Neuronal stem cell (in vitro differentiated cells): ENCODE results near the gene RALB.
"Not testable (repeated sequence)": the region's sequence is repeated elsewhere in the genome, so short reads cannot be mapped to it uniquely, and the experiment has no call there.

ENCODE experiments used
- DNase-seq: peaks from one replicate; pipeline ENCODE4 v3.0.0-alpha.2; 2013; ENCODE audit warnings: low spot score
- H2AFZ ChIP-seq: one replicate; pipeline ENCODE4 v1.6.1; 2013; ENCODE audit warnings: mild to moderate bottlenecking, low read length, inconsistent platforms
- H2AK5ac ChIP-seq: 2 replicates; pipeline ENCODE4 v1.6.1; 2013; ENCODE audit warnings: low read depth, mild to moderate bottlenecking, inconsistent platforms, low read length, moderate library complexity, mixed read lengths
- H2BK120ac ChIP-seq: 2 replicates; pipeline ENCODE4 v1.6.1; 2013; ENCODE audit warnings: low read depth, mild to moderate bottlenecking, inconsistent platforms, low read length, moderate library complexity, mixed read lengths
- H2BK12ac ChIP-seq: one replicate; pipeline ENCODE4 v1.6.1; 2013; ENCODE audit warnings: low read length, inconsistent platforms
- H2BK15ac ChIP-seq: 2 replicates; pipeline ENCODE4 v1.6.1; 2013; ENCODE audit warnings: mild to moderate bottlenecking, low read length, inconsistent platforms, mixed read lengths
- H2BK5ac ChIP-seq: one replicate; pipeline ENCODE4 v1.6.1; 2013; ENCODE audit warnings: inconsistent platforms, mild to moderate bottlenecking, low read length, moderate library complexity
- H3K14ac ChIP-seq: one replicate; pipeline ENCODE4 v1.6.1; 2013; ENCODE audit warnings: low read length, inconsistent platforms
- H3K18ac ChIP-seq: 2 replicates; pipeline ENCODE4 v1.6.1; 2013; ENCODE audit warnings: low read length, inconsistent platforms
- H3K23ac ChIP-seq: 2 replicates; pipeline ENCODE4 v1.6.1; 2013; ENCODE audit warnings: low read depth, mild to moderate bottlenecking, mixed read lengths, low read length, inconsistent platforms; ENCODE audit not compliant: poor library complexity
- H3K27ac ChIP-seq: replicated peaks from 3 replicates; pipeline ENCODE4 v1.5.1; 2013; ENCODE audit warnings: low read length, inconsistent platforms
- H3K27me3 ChIP-seq, 3 experiments: 2 replicates each; pipeline ENCODE4 v1.6.1; 2013; ENCODE audit warnings: low read length in 3 of 3, mild to moderate bottlenecking in 2 of 3, inconsistent platforms in 1 of 3, low read depth in 1 of 3, mixed read lengths in 1 of 3, moderate library complexity in 1 of 3; ENCODE audit not compliant: control insufficient read depth in 3 of 3, insufficient read depth in 3 of 3
- H3K36me3 ChIP-seq, 2 donors: replicated peaks in 1 of 2; 2 replicates each; pipeline ENCODE4 v1.6.1; 2013; ENCODE audit warnings: low read length in 2 of 2; ENCODE audit not compliant: control insufficient read depth in 2 of 2, insufficient read depth in 2 of 2
- H3K4ac ChIP-seq: 2 replicates; pipeline ENCODE4 v1.6.1; 2013; ENCODE audit warnings: inconsistent platforms, mild to moderate bottlenecking, low read length, moderate library complexity
- H3K4me1 ChIP-seq, 2 donors: 1 replicate in 1 of 2; 2 replicates in 1 of 2; pipeline ENCODE4 v1.6.1; 2013; ENCODE audit warnings: low read length in 2 of 2, low read depth in 1 of 2; ENCODE audit not compliant: control insufficient read depth in 2 of 2, insufficient read depth in 1 of 2
- H3K4me2 ChIP-seq: one replicate; pipeline ENCODE4 v1.6.1; 2013; ENCODE audit warnings: mild to moderate bottlenecking, low read length, inconsistent platforms; ENCODE audit not compliant: insufficient read depth, poor library complexity, severe bottlenecking
- H3K4me3 ChIP-seq, 2 donors: 2 replicates each; pipeline ENCODE4 v1.5.1; 2013; ENCODE audit warnings: low read length in 2 of 2, mild to moderate bottlenecking in 2 of 2, inconsistent platforms in 1 of 2, moderate library complexity in 1 of 2
- H3K79me1 ChIP-seq: one replicate; pipeline ENCODE4 v1.6.1; 2013; ENCODE audit warnings: low read depth, mild to moderate bottlenecking, inconsistent platforms, low read length, moderate library complexity
- H3K9ac ChIP-seq: one replicate; pipeline ENCODE4 v1.6.1; 2013; ENCODE audit warnings: mild to moderate bottlenecking, low read depth, low read length, inconsistent platforms; ENCODE audit not compliant: poor library complexity
- H3K9me3 ChIP-seq, 2 donors: replicated peaks in 1 of 2; 2 replicates each; pipeline versions ENCODE3 to v1.6.1; 2013; ENCODE audit warnings: low read length in 2 of 2, mild to moderate bottlenecking in 2 of 2, inconsistent platforms in 1 of 2, low read depth in 1 of 2, mixed read lengths in 1 of 2, moderate library complexity in 1 of 2; ENCODE audit not compliant: control insufficient read depth in 2 of 2, insufficient read depth in 1 of 2
- H4K8ac ChIP-seq: one replicate; pipeline ENCODE4 v1.6.1; 2013; ENCODE audit warnings: low read depth, mild to moderate bottlenecking, inconsistent platforms, low read length, moderate library complexity
- H4K91ac ChIP-seq: one replicate; pipeline ENCODE4 v1.6.1; 2013; ENCODE audit warnings: low read length, low read depth, mild to moderate bottlenecking, inconsistent platforms; ENCODE audit not compliant: poor library complexity
- WGBS, 2 donors: extraction: QIAGEN DNeasy Blood & Tissue Kit; methylation state at CpG; one replicate each; pipeline ENCODE4 v1.1.7; 2013; ENCODE audit warnings: missing lambda C conversion rate in 2 of 2, mixed read lengths in 1 of 2; ENCODE audit not compliant: insufficient read length in 2 of 2, insufficient replicate concordance in 1 of 2; ENCODE audit errors: extremely low coverage in 2 of 2; 5-methylcytosine and 5-hydroxymethylcytosine counted together

Gene RALB

DNA sequence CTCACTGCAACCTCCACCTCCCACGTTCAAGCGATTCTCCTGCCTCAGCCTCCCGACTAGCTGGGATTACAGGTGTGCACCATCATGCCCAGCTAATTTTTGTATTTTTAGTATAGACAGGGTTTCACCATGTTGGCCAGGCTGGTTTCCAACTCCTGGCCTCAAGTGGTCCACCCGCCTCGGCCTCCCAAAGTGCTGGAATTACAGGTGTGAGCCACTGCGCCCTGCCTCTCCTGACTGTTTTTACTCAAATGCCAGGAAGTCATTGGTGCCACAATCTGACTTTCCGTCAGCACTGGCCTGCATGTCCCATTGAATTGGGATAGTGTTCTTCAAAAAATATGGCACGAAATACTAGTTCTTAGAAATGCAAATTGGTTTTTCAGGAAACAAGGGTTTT is 58.2 kb downstream of the RALB start:
- H2AFZ ChIP-seq, H3K4me3 ChIP-seq, H2BK15ac ChIP-seq, H3K18ac ChIP-seq, H2AK5ac ChIP-seq, H3K4me2 ChIP-seq, H3K4me1 ChIP-seq, H3K9me3 ChIP-seq, H4K8ac ChIP-seq, H3K4ac ChIP-seq, H3K9ac ChIP-seq, H3K27ac ChIP-seq, DNase-seq, H3K23ac ChIP-seq, H3K14ac ChIP-seq, H2BK5ac ChIP-seq, H3K79me1 ChIP-seq, H4K91ac ChIP-seq, H3K36me3 ChIP-seq, H2BK12ac ChIP-seq, H2BK120ac ChIP-seq: not testable (repeated sequence)
- no CpG with 5 or more reads among the region's 8 CpGs for WGBS, 2 donors
- H3K27me3 ChIP-seq = peaks cover 0 to 26% (median 15%) of the 10 kb centered on the region in 3 experiments

DNA sequence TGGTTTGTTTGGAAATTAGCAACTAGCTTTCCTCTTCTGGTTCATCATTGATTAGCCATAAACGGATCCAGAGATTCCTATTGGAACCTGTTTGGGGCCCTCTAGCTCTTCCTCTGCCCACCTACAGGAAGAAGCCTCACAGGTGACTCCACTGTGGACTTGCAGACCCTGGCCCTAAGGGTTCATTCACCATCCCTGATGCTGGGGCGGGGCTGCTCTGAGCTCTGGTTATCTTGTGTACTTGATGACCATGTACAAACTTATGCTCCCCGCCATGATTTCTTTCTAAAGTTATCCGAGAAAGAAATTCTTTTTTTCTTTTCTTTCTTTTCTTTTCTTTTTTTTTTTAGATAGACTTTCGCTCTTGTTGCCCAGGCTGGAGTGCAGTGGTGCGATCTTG is 59.4 kb downstream of the RALB start:
- H3K36me3 ChIP-seq = no peaks in the 10 kb centered on the region
- no peak overlapping the region for H4K8ac ChIP-seq
- H4K91ac ChIP-seq = no peak overlapping the region
- peaks cover 2 to 4% of the 10 kb centered on the region in 2 donors for H3K4me1 ChIP-seq
- no peaks in the 10 kb centered on the region for H3K79me1 ChIP-seq
- H3K4ac ChIP-seq = no peak overlapping the region
- no peak overlapping the region for H2BK15ac ChIP-seq
- H3K9me3 ChIP-seq = peaks cover 0 to 2% of the 10 kb centered on the region in 2 donors
- H2BK120ac ChIP-seq = no peak overlapping the region
- H3K4me3 ChIP-seq = no peak overlapping the region
- H2BK5ac ChIP-seq = no peak overlapping the region
- H3K27me3 ChIP-seq = peaks cover 0 to 37% (median 15%) of the 10 kb centered on the region in 3 experiments
- no CpG with 5 or more reads among the region's 6 CpGs for WGBS, 2 donors
- H3K14ac ChIP-seq = no peak overlapping the region
- H2BK12ac ChIP-seq = no peak overlapping the region
- DNase-seq = no peak
- H3K4me2 ChIP-seq = no peak overlapping the region
- H2AK5ac ChIP-seq = no peak overlapping the region
- H3K27ac ChIP-seq = no peak overlapping the region
- no peak overlapping the region for H3K18ac ChIP-seq
- no peak overlapping the region for H3K23ac ChIP-seq
- no peak overlapping the region for H2AFZ ChIP-seq
- no peak overlapping the region for H3K9ac ChIP-seq

GRCh38 chr2:120312860-120313694 is 60.4 kb downstream of the RALB start:
- WGBS, 2 donors = no CpG with 5 or more reads among the region's 38 CpGs

GRCh38 chr2:120313695-120314615 is 61.3 kb downstream of the RALB start:
- no peak overlapping the region for H3K4ac ChIP-seq
- H2AFZ ChIP-seq = no peak overlapping the region
- no peak overlapping the region for H2BK12ac ChIP-seq
- WGBS, 2 donors = no CpG with 5 or more reads among the region's 39 CpGs
- H3K14ac ChIP-seq = no peak overlapping the region
- H3K4me3 ChIP-seq = no peak overlapping the region
- DNase-seq = no peak
- H2AK5ac ChIP-seq = peak overlapping the region; percentile 67
- no peaks in the 10 kb centered on the region for H3K36me3 ChIP-seq
- H3K9ac ChIP-seq = peak overlapping the region; percentile 6
- peak overlapping the region; percentile 76 for H3K23ac ChIP-seq
- H2BK120ac ChIP-seq = no peak overlapping the region
- no peaks in the 10 kb centered on the region for H3K9me3 ChIP-seq
- peak overlapping the region; percentile 43 for H3K4me2 ChIP-seq
- peak overlapping the region; percentile 27 for H2BK15ac ChIP-seq
- H3K27me3 ChIP-seq = peaks cover 0 to 54% (median 15%) of the 10 kb centered on the region in 3 experiments
- peak overlapping the region; percentile 41 for H3K18ac ChIP-seq
- H2BK5ac ChIP-seq = no peak overlapping the region
- H3K79me1 ChIP-seq = no peaks in the 10 kb centered on the region
- H3K4me1 ChIP-seq = peaks cover 2% of the 10 kb centered on the region in 2 donors
- H4K91ac ChIP-seq = no peak overlapping the region
- no peak overlapping the region for H3K27ac ChIP-seq
- H4K8ac ChIP-seq = no peak overlapping the region

More at GRCh38 chr2:120312860-120313694, 60.4 kb downstream of the RALB start:
- no peak overlapping the region for H3K9ac ChIP-seq
- no peaks in the 10 kb centered on the region for H3K36me3 ChIP-seq
- no peak overlapping the region for H4K91ac ChIP-seq
- no peak overlapping the region for H3K23ac ChIP-seq
- no peak overlapping the region for H2AK5ac ChIP-seq
- peak overlapping the region; percentile 67 for H3K4me2 ChIP-seq
- H3K79me1 ChIP-seq = no peaks in the 10 kb centered on the region
- no peak overlapping the region for H4K8ac ChIP-seq
- no peaks in the 10 kb centered on the region for H3K9me3 ChIP-seq
- H2BK5ac ChIP-seq = no peak overlapping the region
- no peak overlapping the region for H3K4ac ChIP-seq
- H2BK12ac ChIP-seq = no peak overlapping the region
- H2BK120ac ChIP-seq = no peak overlapping the region
- no peak overlapping the region for H3K27ac ChIP-seq
- no peak overlapping the region for H3K18ac ChIP-seq
- peak overlapping the region; percentile 13 to 64 for H3K4me3 ChIP-seq
- no peak overlapping the region for H3K14ac ChIP-seq
- peak overlapping the region; percentile 86 for H2AFZ ChIP-seq
- peaks cover 0 to 46% (median 15%) of the 10 kb centered on the region in 3 experiments for H3K27me3 ChIP-seq
- H2BK15ac ChIP-seq = no peak overlapping the region
- DNase-seq = peak; percentile 66
- H3K4me1 ChIP-seq = peaks cover 2% of the 10 kb centered on the region in 2 donors
